ENCODE data around the gene CNTN5.

GRCh38 chr11:99162819-99163218 lies 142.1 kb downstream of the CNTN5 start:
- TF ChIP-seq POLR2A (IDR thresholded peaks at IDR 0.05) (no peak), CTCF (IDR thresholded peaks at IDR 0.05) (no peak)

Measured in suprapubic skin (tissue), 3 donors.